Spleen (tissue), 7 donors: ENCODE data around the gene RSAD2.

Experiments
- POLR2A ChIP-seq, 3 donors: fragments of 450-650 bp; IDR thresholded peaks; one replicate each; pipeline ENCODE4 v1.5.1; 2017; ENCODE audit warnings: antibody characterized with exemption in 3 of 3, mild to moderate bottlenecking in 1 of 3
- POLR2AphosphoS5 ChIP-seq, 3 donors: sonication (generic); formaldehyde crosslinking; IDR thresholded peaks; one replicate each; pipeline ENCODE4 v1.5.1; 2017; ENCODE audit warnings: antibody characterized with exemption in 3 of 3
- TF ChIP-seq, protein P1 (sequence below), 11 experiments: fragments of 200-600 bp in 7 of 11; fragments of 450-650 bp in 4 of 11; sonication (generic) in 4 of 11; IDR thresholded peaks in 8 of 11; conservative IDR thresholded peaks in 3 of 11; 1 replicate in 7 of 11; 2 replicates in 4 of 11; pipeline versions ENCODE4 v1.4.0 to v1.8.0; 2016 to 2021; ENCODE audit warnings: antibody characterized with exemption in 11 of 11, inconsistent platforms in 4 of 11, mild to moderate bottlenecking in 1 of 11
- donor health status: DM: no; HTN: no; CAD: no; lungs with moderate emphysema.
- donor health status: DM: no; HTN: no; CAD: no.
- donor health status: DM: no; HTN: no; CAD: no.

DNA sequence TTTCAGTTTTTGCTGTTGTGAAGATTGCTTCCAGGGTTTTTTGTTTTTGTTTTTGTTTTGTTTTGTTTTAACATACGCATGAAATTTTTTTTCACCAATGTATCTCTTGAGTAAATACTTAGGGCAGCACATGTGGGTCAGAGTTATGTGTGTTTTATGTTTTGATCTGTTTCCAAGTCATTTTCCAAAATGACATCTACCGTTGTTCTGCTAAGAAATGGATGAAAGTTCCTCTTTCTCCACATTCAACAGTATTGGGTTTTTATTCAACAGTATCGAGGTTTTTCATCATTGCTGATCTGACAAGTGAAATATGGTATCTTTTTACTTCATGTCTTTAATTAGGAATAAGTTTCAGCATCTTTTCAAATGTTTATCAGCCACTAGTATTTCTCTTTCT lies 56.3 kb downstream of the RSAD2 start:
- TF ChIP-seq, protein P1, sequence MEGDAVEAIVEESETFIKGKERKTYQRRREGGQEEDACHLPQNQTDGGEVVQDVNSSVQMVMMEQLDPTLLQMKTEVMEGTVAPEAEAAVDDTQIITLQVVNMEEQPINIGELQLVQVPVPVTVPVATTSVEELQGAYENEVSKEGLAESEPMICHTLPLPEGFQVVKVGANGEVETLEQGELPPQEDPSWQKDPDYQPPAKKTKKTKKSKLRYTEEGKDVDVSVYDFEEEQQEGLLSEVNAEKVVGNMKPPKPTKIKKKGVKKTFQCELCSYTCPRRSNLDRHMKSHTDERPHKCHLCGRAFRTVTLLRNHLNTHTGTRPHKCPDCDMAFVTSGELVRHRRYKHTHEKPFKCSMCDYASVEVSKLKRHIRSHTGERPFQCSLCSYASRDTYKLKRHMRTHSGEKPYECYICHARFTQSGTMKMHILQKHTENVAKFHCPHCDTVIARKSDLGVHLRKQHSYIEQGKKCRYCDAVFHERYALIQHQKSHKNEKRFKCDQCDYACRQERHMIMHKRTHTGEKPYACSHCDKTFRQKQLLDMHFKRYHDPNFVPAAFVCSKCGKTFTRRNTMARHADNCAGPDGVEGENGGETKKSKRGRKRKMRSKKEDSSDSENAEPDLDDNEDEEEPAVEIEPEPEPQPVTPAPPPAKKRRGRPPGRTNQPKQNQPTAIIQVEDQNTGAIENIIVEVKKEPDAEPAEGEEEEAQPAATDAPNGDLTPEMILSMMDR (IDR thresholded peaks at IDR 0.05 in 8 of 11, conservative IDR thresholded peaks at IDR 0.05 in 3 of 11): no peak
- TF ChIP-seq POLR2A (IDR thresholded peaks at IDR 0.05) (no peak), POLR2AphosphoS5 (IDR thresholded peaks at IDR 0.05) (no peak)
